RWPE1 (cell line): Measurements from ENCODE around the gene CTIF.

Experiments used
- CTCF ChIA-PET: fragments of 350-600 bp; sonication (Branson Sonifier 250); formaldehyde crosslinking; extraction: SDS; loops from one replicate; lab custom pipeline; 2021; lab: Yijun Ruan, JAX
- POLR2A ChIA-PET: fragments of 400-600 bp; formaldehyde crosslinking; extraction: SDS; loops from one replicate; lab custom pipeline; 2020; ENCODE audit warnings: antibody characterized with exemption; ENCODE audit not compliant: low non-redundant PET; lab: Yijun Ruan, JAX
- DNase-seq: peaks from one replicate; pipeline ENCODE4 v3.0.0; 2012; ENCODE audit warnings: low spot score
- H3K27ac ChIP-seq: fragments of 450-650 bp; 2 replicates; pipeline ENCODE4 v1.5.1; 2017
- CTCF ChIP-seq: fragments of 450-650 bp; conservative IDR thresholded peaks from 2 replicates; pipeline ENCODE4 v1.5.1; 2017; ENCODE audit warnings: low read depth, mild to moderate bottlenecking

CTIF gene

GRCh38 chr18:48637081-48637990 is 98.5 kb downstream of the CTIF start:
- DNase-seq = no peak
- TF ChIP-seq CTCF = no peak
- ChIA-PET CTCF (no interaction called here), POLR2A (no interaction called here)
- no peak overlapping the region for H3K27ac ChIP-seq

DNA sequence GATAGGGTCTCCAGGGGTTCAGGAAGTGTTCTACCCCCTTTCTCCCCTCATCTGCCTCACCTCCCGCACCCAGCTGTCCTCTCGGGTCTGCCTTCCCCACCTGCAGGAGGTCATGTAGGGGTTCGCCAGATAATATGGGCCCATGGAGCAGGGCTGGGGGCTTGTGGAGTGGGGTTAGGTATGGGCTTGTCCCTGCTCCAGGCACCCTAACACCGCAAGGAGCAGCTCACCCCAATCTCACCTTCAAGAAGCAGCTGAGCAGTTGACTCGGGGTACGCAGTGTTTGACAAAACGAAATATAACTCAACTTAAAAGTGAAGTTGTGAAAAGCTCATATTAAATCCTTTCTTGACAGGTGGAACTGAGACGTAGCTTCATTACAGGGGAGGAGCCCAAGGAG is 99.6 kb downstream of the CTIF start:
- no peak for DNase-seq
- no peak overlapping the region for H3K27ac ChIP-seq
- ChIA-PET POLR2A (no interaction called here), CTCF (no interaction called here)
- TF ChIP-seq CTCF = no peak

- TF ChIP-seq CTCF = no peak
- DNase-seq = no peak
- CTCF ChIA-PET = interaction anchor here (0.8 kb wide), 1 partner anchor 163 kb away, joined by 3 read pairs; no protein-coding TSS in a partner anchor
- POLR2A ChIA-PET = no interaction called here
- H3K27ac ChIP-seq = peak overlapping the region; percentile 43; the same call in 1 of the 2 replicates
Measured at GRCh38 chr18:48638896-48639771, 100.3 kb downstream of the CTIF start.

GRCh38 chr18:48639772-48640432 is 101.1 kb downstream of the CTIF start:
- peak overlapping the region; percentile 43 for H3K27ac ChIP-seq
- no peak; the same call in 1 of the 2 replicates for TF ChIP-seq CTCF
- CTCF ChIA-PET = interaction anchor here (0.7 to 0.8 kb wide), 3 partner anchors 44 to 811 kb away, joined by 3 to 4 read pairs (median 3); no protein-coding TSS in a partner anchor
- POLR2A ChIA-PET = no interaction called here
- DNase-seq = peak; percentile 9

DNA sequence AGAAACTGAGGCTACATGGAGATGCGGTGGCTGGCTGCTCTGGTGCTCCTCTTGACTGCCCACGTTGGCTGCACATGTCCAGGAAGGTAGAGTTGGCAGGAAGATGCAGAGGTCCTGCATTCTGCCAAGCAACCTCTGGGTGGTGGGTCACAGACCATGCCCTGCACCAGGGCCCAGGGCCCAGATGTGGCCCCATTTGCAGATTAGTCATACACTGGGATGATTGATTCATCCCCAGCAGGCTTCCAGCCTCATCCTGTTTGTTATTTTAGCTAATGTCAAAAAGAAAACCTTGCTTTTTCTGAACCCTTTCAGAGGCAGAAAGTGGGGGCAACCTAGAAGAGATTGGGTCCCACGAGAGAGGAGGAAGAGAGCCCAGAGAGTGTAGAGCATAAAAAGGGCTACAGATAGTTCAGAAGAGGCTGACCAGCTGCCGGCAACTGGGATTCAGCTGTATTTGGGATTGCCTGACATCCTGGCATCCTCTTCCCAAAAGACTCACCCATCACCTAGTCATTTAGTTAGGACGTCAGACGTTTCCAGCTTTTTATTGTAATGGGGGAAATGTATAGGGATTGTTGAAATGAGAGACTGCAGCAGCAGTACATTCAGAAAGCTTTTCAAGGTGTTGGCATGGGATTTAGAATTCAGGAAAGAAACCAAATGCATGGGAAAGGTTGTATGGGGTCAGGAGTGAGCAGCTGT is 101.9 kb downstream of the CTIF start:
- TF ChIP-seq CTCF = no peak
- CTCF ChIA-PET = interaction anchor here (0.6 to 0.7 kb wide), 2 partner anchors 45 to 154 kb away, joined by 3 read pairs; no protein-coding TSS in a partner anchor
- POLR2A ChIA-PET = no interaction called here
- no peak for DNase-seq
- peak overlapping the region; percentile 43 for H3K27ac ChIP-seq
